Adrenal gland (tissue), 12 donors: Measurements from ENCODE around the gene HSDL1. TPM values are rescaled to one million over a fixed set of nuclear protein-coding genes. Genes with fewer than 3 reads are reported as not detected.

Experiments
- DNase-seq, 7 donors: peaks; one replicate each; pipeline ENCODE4 v3.0.0-alpha.2; 2019 to 2020
- H3K27ac ChIP-seq, 5 donors: fragments of 200-600 bp; sonication (generic) in 4 of 5; 1 replicate in 3 of 5; 2 replicates in 2 of 5; pipeline versions ENCODE4 v1.5.1 to v1.8.0; 2016 to 2020; ENCODE audit warnings: mild to moderate bottlenecking in 1 of 5
- H3K27me3 ChIP-seq: fragments of 200-600 bp; 2 replicates; pipeline ENCODE4 v1.8.0; 2021
- H3K36me3 ChIP-seq, 2 donors: fragments of 200-600 bp; replicated peaks in 1 of 2; 1 replicate in 1 of 2; 2 replicates in 1 of 2; pipeline versions ENCODE4 v1.5.1 to v1.8.0; 2018 to 2022
- H3K4me1 ChIP-seq, 2 donors: fragments of 200-600 bp; replicated peaks in 1 of 2; 1 replicate in 1 of 2; 2 replicates in 1 of 2; pipeline versions ENCODE4 v1.5.1 to v1.8.0; 2018 to 2021
- H3K4me3 ChIP-seq, 4 donors: fragments of 200-600 bp; sonication (generic) in 3 of 4; one replicate each; pipeline ENCODE4 v1.5.1; 2016 to 2018
- H3K9me3 ChIP-seq, 3 donors: fragments of 200-600 bp; sonication (generic) in 1 of 3; replicated peaks in 1 of 3; 1 replicate in 2 of 3; 2 replicates in 1 of 3; pipeline versions ENCODE4 v1.5.1 to v1.8.0; 2016 to 2021
- POLR2A ChIP-seq, 2 donors: fragments of 450-650 bp; IDR thresholded peaks; one replicate each; pipeline ENCODE4 v1.6.1; 2017; ENCODE audit warnings: antibody characterized with exemption in 2 of 2, mild to moderate bottlenecking in 2 of 2, moderate library complexity in 1 of 2
- WGBS, 4 donors: extraction: QIAGEN DNeasy Blood & Tissue Kit in 2 of 4; methylation state at CpG; one replicate each; pipeline versions ENCODE4 v1.1.5 to v1.1.7; 2013 to 2017; 5-methylcytosine and 5-hydroxymethylcytosine counted together
- intact Hi-C, 2 donors: fragments of 100-400 bp; cut with DNase I; formaldehyde crosslinking; loops; one replicate each; pipeline versions ENCODE4 v1.14.1 to v1.15.0; 2022 to 2023
- polyA plus RNA-seq, 3 donors: library from polyadenylated mRNA; stranded (reverse); fragments of 200-250 nt in 2 of 3; fragments of 350-450 nt in 1 of 3; fragmentation: Illumina TruSeq in 1 of 3; extraction: RNeasy Lipid Tissue Mini Kit (QIAGEN cat#74804) in 1 of 3; gene quantifications; one replicate each; pipeline ENCODE4 v1.2.3, GENCODE V29; 2013 to 2014
- total RNA-seq, 9 donors: library from RNA; depleted of rRNA in 4 of 9; stranded (reverse); fragments of >200 nt in 4 of 9; fragments of 120-200 nt in 1 of 9; fragmentation: NEBNext Ultra II Directional in 1 of 9; extraction: Animal tissue kit (Norgen Biotek cat#: 25700) in 1 of 9; gene quantifications; one replicate each; pipeline versions ENCODE4 v1.1.0 to v1.2.4, GENCODE V29; 2013 to 2023
- TF ChIP-seq, protein P1 (sequence below), 6 experiments: fragments of 450-650 bp in 4 of 6; fragments of 200-600 bp in 2 of 6; sonication (generic) in 1 of 6; IDR thresholded peaks; 1 replicate in 5 of 6; 2 replicates in 1 of 6; pipeline versions ENCODE4 v1.5.1 to v1.8.0; 2016 to 2021; ENCODE audit warnings: antibody characterized with exemption in 6 of 6, mild to moderate bottlenecking in 2 of 6, moderate library complexity in 1 of 6
- donor health status: healthy with polysubstance abuse.
- donor health status: Bipolar disorder and iron deficiency.
- donor health status: DM: yes; HTN: yes; CAD: no.
- donor health status: DM: no; HTN: no; CAD: no.
- donor health status: DM: no; HTN: no; CAD: no.
- donor health status: DM: yes; HTN: yes; CAD: no.

HSDL1 gene
- total and polyA plus RNA-seq, 12 donors, result 18.8 to 122 (median 31.5) TPM

- Histone ChIP-seq H3K4me3 (no peak overlapping the region), H3K9me3 (no peaks in the 10 kb centered on the region), H3K27ac (peak overlapping the region in 4 of 5 donors; percentile 25 to 79 (median 72)), H3K4me1 (peaks cover 23 to 32% of the 10 kb centered on the region in 2 donors), H3K36me3 (peaks cover 0 to 25% of the 10 kb centered on the region in 2 donors), H3K27me3 (no peaks in the 10 kb centered on the region)
- TF ChIP-seq, protein P1, sequence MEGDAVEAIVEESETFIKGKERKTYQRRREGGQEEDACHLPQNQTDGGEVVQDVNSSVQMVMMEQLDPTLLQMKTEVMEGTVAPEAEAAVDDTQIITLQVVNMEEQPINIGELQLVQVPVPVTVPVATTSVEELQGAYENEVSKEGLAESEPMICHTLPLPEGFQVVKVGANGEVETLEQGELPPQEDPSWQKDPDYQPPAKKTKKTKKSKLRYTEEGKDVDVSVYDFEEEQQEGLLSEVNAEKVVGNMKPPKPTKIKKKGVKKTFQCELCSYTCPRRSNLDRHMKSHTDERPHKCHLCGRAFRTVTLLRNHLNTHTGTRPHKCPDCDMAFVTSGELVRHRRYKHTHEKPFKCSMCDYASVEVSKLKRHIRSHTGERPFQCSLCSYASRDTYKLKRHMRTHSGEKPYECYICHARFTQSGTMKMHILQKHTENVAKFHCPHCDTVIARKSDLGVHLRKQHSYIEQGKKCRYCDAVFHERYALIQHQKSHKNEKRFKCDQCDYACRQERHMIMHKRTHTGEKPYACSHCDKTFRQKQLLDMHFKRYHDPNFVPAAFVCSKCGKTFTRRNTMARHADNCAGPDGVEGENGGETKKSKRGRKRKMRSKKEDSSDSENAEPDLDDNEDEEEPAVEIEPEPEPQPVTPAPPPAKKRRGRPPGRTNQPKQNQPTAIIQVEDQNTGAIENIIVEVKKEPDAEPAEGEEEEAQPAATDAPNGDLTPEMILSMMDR (IDR thresholded peaks at IDR 0.05), result peak; percentile 52 to 95 (median 82)
- peak in 1 of 2 donors; percentile 11 for TF ChIP-seq POLR2A (IDR thresholded peaks at IDR 0.05)
- intact Hi-C loops, result no loop called here
- DNase-seq, result peak; percentile 59 to 91 (median 74)
- 13 to 50% (median 29%) methylated on average over 10 of the region's 10 CpGs for WGBS, 4 donors
These were observed 30.5 kb upstream of the HSDL1 start for GRCh38 chr16:84175350-84176081.

GRCh38 chr16:84174396-84174795, 29.4 kb upstream of the HSDL1 start:
- Histone ChIP-seq H3K9me3 (no peaks in the 10 kb centered on the region), H3K4me3 (no peak overlapping the region), H3K36me3 (peaks cover 0 to 14% of the 10 kb centered on the region in 2 donors), H3K27me3 (no peaks in the 10 kb centered on the region), H3K4me1 (peaks cover 23 to 32% of the 10 kb centered on the region in 2 donors), H3K27ac (no peak overlapping the region)
- DNase-seq, result no peak
- intact Hi-C loops, result loop anchor here in 1 of 2 donors (5.0 kb wide), 1 partner anchor 87 kb away; no protein-coding TSS in a partner anchor
- TF ChIP-seq, protein P1 (IDR thresholded peaks at IDR 0.05), result no peak
- no peak for TF ChIP-seq POLR2A (IDR thresholded peaks at IDR 0.05)
- 74 to 83% (median 77%) methylated on average over 11 of the region's 11 CpGs for WGBS, 4 donors

- H3K4me1 ChIP-seq, result no peaks in the 10 kb centered on the region
- H3K9me3 ChIP-seq, result no peaks in the 10 kb centered on the region
- no peak for DNase-seq
- H3K27ac ChIP-seq, result no peak overlapping the region
- TF ChIP-seq, protein P1 (IDR thresholded peaks at IDR 0.05), result no peak
- TF ChIP-seq POLR2A (IDR thresholded peaks at IDR 0.05), result no peak
- H3K27me3 ChIP-seq, result no peaks in the 10 kb centered on the region
- intact Hi-C loops, result loop anchor here in 1 of 2 donors (5.0 kb wide), 1 partner anchor 83 kb away; no protein-coding TSS in a partner anchor
- 68 to 82% (median 74%) methylated on average over 11 of the region's 11 CpGs for WGBS, 4 donors
- no peaks in the 10 kb centered on the region for H3K36me3 ChIP-seq
- H3K4me3 ChIP-seq, result no peak overlapping the region
These were observed 24.9 kb upstream of the HSDL1 start for GRCh38 chr16:84169765-84170310.

- H3K9me3 ChIP-seq, result no peaks in the 10 kb centered on the region
- no peaks in the 10 kb centered on the region for H3K4me1 ChIP-seq
- H3K4me3 ChIP-seq, result no peak overlapping the region
- no peak overlapping the region for H3K27ac ChIP-seq
- 61 to 82% (median 77%) methylated on average over 13 of the region's 13 CpGs for WGBS, 4 donors
- H3K27me3 ChIP-seq, result no peaks in the 10 kb centered on the region
- intact Hi-C loops, result no loop called here
- no peak for DNase-seq
- TF ChIP-seq, protein P1 (IDR thresholded peaks at IDR 0.05), result no peak
- TF ChIP-seq POLR2A (IDR thresholded peaks at IDR 0.05), result no peak
- H3K36me3 ChIP-seq, result no peaks in the 10 kb centered on the region
These were observed 22.1 kb upstream of the HSDL1 start for GRCh38 chr16:84166796-84167695.
